UCSD-AML1 (cell line): ENCODE data around the gene OAS1.

Source experiments
- DNase-seq: peaks from one replicate; lab custom pipeline; 2025; ENCODE audit not compliant: unreplicated experiment; lab: John Stamatoyannopoulos, UW

The OAS1 gene

DNA sequence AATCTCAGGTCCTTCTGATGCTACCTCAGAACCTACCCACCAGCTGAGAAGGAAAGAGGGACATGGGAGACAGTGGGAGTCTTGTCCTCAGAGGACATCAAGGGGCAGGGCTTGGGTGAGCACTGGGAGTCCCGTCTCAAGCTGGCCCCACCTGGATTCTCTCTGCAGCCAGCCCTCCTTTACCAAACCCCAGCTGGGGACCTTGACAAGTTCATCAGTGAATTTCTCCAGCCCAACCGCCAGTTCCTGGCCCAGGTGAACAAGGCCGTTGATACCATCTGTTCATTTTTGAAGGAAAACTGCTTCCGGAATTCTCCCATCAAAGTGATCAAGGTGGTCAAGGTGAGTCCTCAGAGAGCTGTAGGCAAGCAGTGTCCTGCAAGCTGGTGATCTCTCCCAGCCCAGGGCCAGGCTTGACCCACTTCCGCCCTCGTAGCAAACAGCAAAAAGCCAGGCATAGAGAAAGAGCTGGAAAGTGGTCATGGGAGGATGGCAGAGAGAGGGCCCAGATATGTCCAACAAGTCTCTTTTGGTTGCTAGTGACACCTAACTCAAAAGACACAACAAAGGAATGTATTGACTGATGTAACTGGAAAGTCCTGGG, 57.4 kb downstream of the OAS1 start:
- no peak for DNase-seq

DNA sequence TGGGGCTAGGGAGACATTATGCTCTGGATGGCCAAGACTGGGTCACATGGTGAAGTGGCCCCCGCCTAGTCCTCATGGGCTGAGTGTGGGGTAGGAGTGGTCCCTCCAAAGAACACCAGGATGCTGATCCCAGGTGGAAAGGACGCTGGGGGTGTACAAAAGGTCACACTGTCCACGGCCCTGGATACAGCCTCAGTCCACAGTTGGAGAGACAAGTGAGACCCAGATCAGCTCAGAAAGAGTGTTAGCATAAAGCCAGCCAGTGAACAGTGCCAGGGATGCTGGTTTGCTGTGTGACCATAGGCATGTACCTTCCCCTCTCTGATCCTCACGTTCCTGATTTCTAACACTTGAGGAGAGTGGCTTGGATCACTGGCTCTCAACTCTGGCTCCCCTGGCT, 58.2 kb downstream of the OAS1 start:
- DNase-seq = no peak

DNA sequence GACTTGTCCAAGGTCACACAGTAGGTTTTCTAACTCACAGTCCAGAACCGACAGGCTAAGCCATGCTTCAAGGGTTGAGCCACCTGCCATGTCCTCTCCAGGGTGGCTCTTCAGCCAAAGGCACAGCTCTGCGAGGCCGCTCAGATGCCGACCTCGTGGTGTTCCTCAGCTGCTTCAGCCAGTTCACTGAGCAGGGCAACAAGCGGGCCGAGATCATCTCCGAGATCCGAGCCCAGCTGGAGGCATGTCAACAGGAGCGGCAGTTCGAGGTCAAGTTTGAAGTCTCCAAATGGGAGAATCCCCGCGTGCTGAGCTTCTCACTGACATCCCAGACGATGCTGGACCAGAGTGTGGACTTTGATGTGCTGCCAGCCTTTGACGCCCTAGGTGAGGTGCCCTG, 58.9 kb downstream of the OAS1 start:
- no peak for DNase-seq

DNA sequence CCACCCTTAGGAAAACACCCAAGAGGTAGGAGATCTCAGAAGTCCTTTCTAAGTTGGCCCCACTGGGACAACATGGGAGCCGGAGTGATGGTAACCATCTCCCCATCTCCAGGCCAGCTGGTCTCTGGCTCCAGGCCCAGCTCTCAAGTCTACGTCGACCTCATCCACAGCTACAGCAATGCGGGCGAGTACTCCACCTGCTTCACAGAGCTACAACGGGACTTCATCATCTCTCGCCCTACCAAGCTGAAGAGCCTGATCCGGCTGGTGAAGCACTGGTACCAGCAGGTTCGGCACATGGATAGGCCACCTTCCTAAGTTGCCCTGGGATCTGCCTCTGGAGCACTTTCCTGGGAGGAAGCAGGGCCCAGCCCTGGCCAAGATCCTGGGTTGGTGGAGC, 60.5 kb downstream of the OAS1 start:
- no peak for DNase-seq

DNA sequence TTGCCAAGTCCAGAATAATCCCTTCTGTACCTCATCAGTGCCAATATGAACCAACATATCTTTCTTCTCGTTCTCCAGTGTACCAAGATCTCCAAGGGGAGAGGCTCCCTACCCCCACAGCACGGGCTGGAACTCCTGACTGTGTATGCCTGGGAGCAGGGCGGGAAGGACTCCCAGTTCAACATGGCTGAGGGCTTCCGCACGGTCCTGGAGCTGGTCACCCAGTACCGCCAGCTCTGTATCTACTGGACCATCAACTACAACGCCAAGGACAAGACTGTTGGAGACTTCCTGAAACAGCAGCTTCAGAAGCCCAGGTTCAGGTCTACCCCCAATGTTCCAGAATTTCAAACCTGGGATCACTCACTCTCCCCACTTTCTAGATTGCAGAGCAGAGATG, 61.1 kb downstream of the OAS1 start:
- no peak for DNase-seq
